GM10266 (cell line): ENCODE results near the gene TTC24.

Experiments used
- DNase-seq: peaks from one replicate; pipeline ENCODE4 v3.0.0; 2012; ENCODE audit errors: extremely low spot score
- CTCF ChIP-seq: IDR thresholded peaks from 2 replicates; pipeline ENCODE4 v1.5.1; 2012; ENCODE audit warnings: mild to moderate bottlenecking, low read depth; ENCODE audit not compliant: control insufficient read depth, insufficient read depth; ENCODE audit errors: missing control alignments

The TTC24 gene

GRCh38 chr1:156539818-156540355 lies 39.6 kb upstream of the TTC24 start:
- no peak for DNase-seq
- TF ChIP-seq CTCF, result no peak

- DNase-seq, result no peak
- TF ChIP-seq CTCF, result no peak
Measured at GRCh38 chr1:156540955-156541354, 38.6 kb upstream of the TTC24 start.

- no peak for TF ChIP-seq CTCF
Measured at GRCh38 chr1:156543066-156543465, 36.5 kb upstream of the TTC24 start.

GRCh38 chr1:156544592-156545102 lies 34.9 kb upstream of the TTC24 start:
- no peak for TF ChIP-seq CTCF
- no peak for DNase-seq

More at GRCh38 chr1:156543066-156543465, 36.5 kb upstream of the TTC24 start:
- no peak for DNase-seq

- no peak for DNase-seq
- no peak for TF ChIP-seq CTCF
Measured at GRCh38 chr1:156546267-156546666, 33.3 kb upstream of the TTC24 start.

- TF ChIP-seq CTCF, result no peak
- DNase-seq, result no peak
Measured at GRCh38 chr1:156547434-156547833, 32.1 kb upstream of the TTC24 start.

- DNase-seq, result no peak
- no peak for TF ChIP-seq CTCF
Measured at GRCh38 chr1:156547982-156548381, 31.5 kb upstream of the TTC24 start.
